Measurements from ENCODE around the gene TRIP13.
A peak's percentile ranks its signal among the peaks of the same experiment; 100 is the strongest.
"Not testable (repeated sequence)": the region's sequence is repeated elsewhere in the genome, so short reads cannot be mapped to it uniquely, and the experiment has no call there.

Gene TRIP13

GRCh38 chr5:922436-923280, 30.0 kb downstream of the TRIP13 start:
- Histone ChIP-seq H3K27me3 (no peaks in the 10 kb centered on the region; the same call in 1 of the 2 replicates), H3K9me3 (no peaks in the 10 kb centered on the region), H3K4me3 (ENCODE audit: low read depth, low read length) (no peak overlapping the region), H3K4me1 (no peaks in the 10 kb centered on the region), H3K36me3 (no peaks in the 10 kb centered on the region; the same call in 1 of the 2 replicates)
- DNase-seq: no peak
- TF ChIP-seq CTCF (IDR thresholded peaks at IDR 0.05; ENCODE audit: low read depth, low read length): no peak

GRCh38 chr5:923281-923873, 30.7 kb downstream of the TRIP13 start:
- Histone ChIP-seq H3K36me3 (no peaks in the 10 kb centered on the region; the same call in 1 of the 2 replicates), H3K27me3 (no peaks in the 10 kb centered on the region; the same call in 1 of the 2 replicates), H3K4me1 (no peaks in the 10 kb centered on the region), H3K9me3 (no peaks in the 10 kb centered on the region), H3K4me3 (ENCODE audit: low read depth, low read length) (no peak overlapping the region)
- peak; percentile 96 for TF ChIP-seq CTCF (IDR thresholded peaks at IDR 0.05; ENCODE audit: low read depth, low read length)
- DNase-seq: peak; percentile 93

- Histone ChIP-seq H3K27me3 (no peaks in the 10 kb centered on the region; the same call in 1 of the 2 replicates), H3K9me3 (no peaks in the 10 kb centered on the region), H3K4me3 (ENCODE audit: low read depth, low read length) (peak overlapping the region; percentile 53), H3K4me1 (no peaks in the 10 kb centered on the region), H3K36me3 (no peaks in the 10 kb centered on the region)
- TF ChIP-seq CTCF (IDR thresholded peaks at IDR 0.05; ENCODE audit: low read depth, low read length): peak; percentile 50
- peak; percentile 62 for DNase-seq
Observed at GRCh38 chr5:926417-927171, 33.9 kb downstream of the TRIP13 start.

- H3K36me3 ChIP-seq: no peaks in the 10 kb centered on the region
- H3K9me3 ChIP-seq: no peaks in the 10 kb centered on the region
- DNase-seq: no peak
- no peaks in the 10 kb centered on the region for H3K4me1 ChIP-seq
- H3K4me3 ChIP-seq (ENCODE audit: low read depth, low read length): no peak overlapping the region
- no peaks in the 10 kb centered on the region; the same call in 1 of the 2 replicates for H3K27me3 ChIP-seq
- no peak for TF ChIP-seq CTCF (IDR thresholded peaks at IDR 0.05; ENCODE audit: low read depth, low read length)
Observed at GRCh38 chr5:927172-928015, 34.7 kb downstream of the TRIP13 start.

- DNase-seq; H3K4me3 ChIP-seq (ENCODE audit: low read depth, low read length); H3K36me3 ChIP-seq; H3K4me1 ChIP-seq; H3K27me3 ChIP-seq; H3K9me3 ChIP-seq: not testable (repeated sequence)
Observed at GRCh38 chr5:929182-929581, 36.5 kb downstream of the TRIP13 start.

GRCh38 chr5:929596-929995, 36.9 kb downstream of the TRIP13 start:
- no peak for TF ChIP-seq CTCF (IDR thresholded peaks at IDR 0.05; ENCODE audit: low read depth, low read length)
- no peaks in the 10 kb centered on the region for H3K36me3 ChIP-seq
- H3K4me3 ChIP-seq (ENCODE audit: low read depth, low read length): no peak overlapping the region
- no peak for DNase-seq
- no peaks in the 10 kb centered on the region for H3K4me1 ChIP-seq
- H3K9me3 ChIP-seq: no peaks in the 10 kb centered on the region
- no peaks in the 10 kb centered on the region; the same call in 1 of the 2 replicates for H3K27me3 ChIP-seq

Measured in BE2C (cell line).